ENCODE results near the gene PTPN4. TPM values are rescaled to one million over a fixed set of nuclear protein-coding genes. Genes with fewer than 3 reads are reported as not detected.

Gene PTPN4
- total and polyA plus RNA-seq, 10 of the 15 experiments (the other 5 are each of a cell fraction or from before 2014, with no cell fraction given) = 5.0 to 29.7 (median 23.7) TPM

- H3K27me3 ChIP-seq (replicated peaks in 1 of 2; ENCODE audit: control insufficient read depth in 2 of 2, insufficient read depth in 2 of 2, low read length in 1 of 2) = no peaks in the 10 kb centered on the region
- H3K4me1 ChIP-seq (ENCODE audit: control insufficient read depth, insufficient read depth, low read length) = no peaks in the 10 kb centered on the region
- peaks cover 18% of the 10 kb centered on the region for H3K9me3 ChIP-seq (replicated peaks; ENCODE audit: control insufficient read depth, insufficient read depth, low read length)
- in situ Hi-C loops (cut with MboI) = no loop called here
- TF ChIP-seq PBX3 (IDR thresholded peaks at IDR 0.05; ENCODE audit: insufficient replicate concordance, low read depth, low read length) = no peak
- TF ChIP-seq GABPA (IDR thresholded peaks at IDR 0.05; ENCODE audit: low read depth) = no peak
- TF ChIP-seq USF2 (IDR thresholded peaks at IDR 0.05; ENCODE audit: borderline replicate concordance, low read depth, low read length) = no peak
- no peak for TF ChIP-seq RAD51 (IDR thresholded peaks at IDR 0.05)
- TF ChIP-seq JUND (IDR thresholded peaks at IDR 0.05; ENCODE audit: low read depth, low read length) = no peak
- no peak for TF ChIP-seq JUNB (IDR thresholded peaks at IDR 0.05)
- TF ChIP-seq ZSCAN29 (IDR thresholded peaks at IDR 0.05) = no peak
- ATAC-seq (no peak), DNase-seq (ENCODE audit: low read depth, low spot score) (no peak), FAIRE-seq (no peak)
- ChIA-PET POLR2A (no interaction called here), CTCF (interaction anchor here (0.9 to 1.2 kb wide), 2 partner anchors 34 to 93 kb away, joined by 3 to 4 read pairs; no protein-coding TSS in a partner anchor), RAD21 (ENCODE audit: unreplicated experiment) (no interaction called here), SMC1A (ENCODE audit: uncharacterized antibody, unreplicated experiment) (no interaction called here)
- no peak overlapping the region for H3K4me2 ChIP-seq (ENCODE audit: control insufficient read depth, insufficient read depth)
- no peaks in the 10 kb centered on the region for H3K79me2 ChIP-seq (ENCODE audit: control insufficient read depth, insufficient read depth, low read length)
- BruUV-seq (replicated peaks) = no TSS peak
- H3K9ac ChIP-seq (ENCODE audit: control insufficient read depth, insufficient read depth, low read length) = no peak overlapping the region
- no peak overlapping the region for H3K4me3 ChIP-seq
- no peak overlapping the region for H2AFZ ChIP-seq (ENCODE audit: control insufficient read depth, low read depth, low read length)
- H3K36me3 ChIP-seq (ENCODE audit: control insufficient read depth in 2 of 2, insufficient read depth in 2 of 2, low read length in 1 of 2) = peaks cover 0 to 9% of the 10 kb centered on the region in 2 experiments; a peak in 3 of 4 replicates
- H4K20me1 ChIP-seq (ENCODE audit: control insufficient read depth, insufficient read depth) = no peaks in the 10 kb centered on the region
- no peak overlapping the region for H3K27ac ChIP-seq (ENCODE audit: control insufficient read depth, insufficient read depth)
- intact Hi-C loops (cut with micrococcal nuclease; ENCODE audit: unreplicated experiment) = no loop called here
- 97% methylated on average over 22 of the region's 22 CpGs for WGBS (ENCODE audit: insufficient coverage, insufficient replicate concordance, low lambda C conversion rate, missing lambda C conversion rate)
Measured at GRCh38 chr2:119795309-119796303, 35.9 kb downstream of the PTPN4 start.

All from GM12878 (cell line).